K562 (cell line): Measurements from ENCODE around the gene IL33. TPM values are rescaled to one million over a fixed set of nuclear protein-coding genes. Genes with fewer than 3 reads are reported as not detected.

Experiments
- ATAC-seq: fragments of 200-7000 bp; cut with Tn5 transposase; 3 replicates; pipeline ENCODE4 v1.9.1; 2020; ENCODE audit warnings: moderate library complexity
- BruUV-seq: library from RNA; stranded (reverse); fragments of 400-500 nt; replicated peaks from 2 replicates; lab custom pipeline; 2021; lab: Mats Ljungman, UMichigan
- CTCF ChIA-PET: fragments of 300-600 bp; formaldehyde crosslinking; extraction: SDS; loops from one replicate; lab custom pipeline; 2021; ENCODE audit warnings: low intra/inter-chr PET ratio; lab: Yijun Ruan, JAX
- POLR2A ChIA-PET: fragments of 300-600, 350-650 bp; sonication (Branson Sonifier 250); formaldehyde crosslinking; extraction: SDS; loops from one replicate; lab custom pipeline; 2021; ENCODE audit warnings: antibody characterized with exemption, inconsistent platforms; lab: Yijun Ruan, JAX
- DNase-seq, 4 experiments: peaks; one replicate each; pipeline versions ENCODE4 v3.0.0 to v3.0.0-alpha.2; 2011 to 2018; ENCODE audit warnings: low spot score in 3 of 4, mixed read lengths in 3 of 4; ENCODE audit errors: extremely low read depth in 1 of 4
- FAIRE-seq: peaks from 2 replicates; lab custom pipeline; 2011; peaks lifted over from hg19 to GRCh38; lab: Jason Lieb, UNC
- H2AFZ ChIP-seq: 2 replicates; pipeline ENCODE4 v1.6.0; 2011; ENCODE audit warnings: low read depth, low read length, control low read depth, inconsistent platforms
- H3K27ac ChIP-seq: fragments of 200-600 bp; 3 replicates; pipeline ENCODE4 v1.8.0; 2011; ENCODE audit warnings: low read depth, mild to moderate bottlenecking, control low read depth, inconsistent platforms, low read length, moderate library complexity, mixed read lengths; ENCODE audit errors: extremely low read depth
- H3K27me3 ChIP-seq, 2 experiments: fragments of 300-600 bp in 1 of 2; 2 replicates in 1 of 2; 3 replicates in 1 of 2; pipeline versions ENCODE4 v1.6.0 to v1.8.0; 2011; ENCODE audit warnings: inconsistent platforms in 2 of 2, low read length in 2 of 2, mild to moderate bottlenecking in 1 of 2, mixed read lengths in 1 of 2, moderate library complexity in 1 of 2; ENCODE audit not compliant: control insufficient read depth in 2 of 2, insufficient read depth in 2 of 2
- H3K36me3 ChIP-seq: fragments of 300-600 bp; 3 replicates; pipeline ENCODE4 v1.8.0; 2011; ENCODE audit warnings: mild to moderate bottlenecking, low read length, inconsistent platforms; ENCODE audit not compliant: control insufficient read depth, insufficient read depth
- H3K4me1 ChIP-seq, 2 experiments: fragments of 200-600 bp in 1 of 2; replicated peaks in 1 of 2; 2 replicates in 1 of 2; 3 replicates in 1 of 2; pipeline versions ENCODE4 v1.5.1 to v1.8.0; 2011; ENCODE audit warnings: inconsistent platforms in 2 of 2, low read length in 2 of 2, mild to moderate bottlenecking in 1 of 2, mixed read lengths in 1 of 2, moderate library complexity in 1 of 2; ENCODE audit not compliant: control insufficient read depth in 2 of 2, insufficient read depth in 2 of 2
- H3K4me2 ChIP-seq: 2 replicates; pipeline ENCODE4 v1.6.1; 2011; ENCODE audit warnings: low read length, control low read depth, inconsistent platforms, mixed read lengths; ENCODE audit not compliant: insufficient read depth
- H3K4me3 ChIP-seq: fragments of 200-600 bp; sonication (generic), shearing (Covaris generic); 2 replicates; pipeline ENCODE4 v1.5.1; 2016; ENCODE audit warnings: control low read depth, inconsistent platforms
- H3K79me2 ChIP-seq: fragments of 200-600 bp; 3 replicates; pipeline ENCODE4 v1.8.0; 2011; ENCODE audit warnings: low read length, inconsistent platforms; ENCODE audit not compliant: control insufficient read depth, insufficient read depth
- H3K9ac ChIP-seq, 2 experiments: 2 replicates each; pipeline versions ENCODE4 v1.6.0 to v1.6.1; 2011; ENCODE audit warnings: low read depth in 2 of 2, low read length in 2 of 2, control low read depth in 1 of 2, inconsistent platforms in 1 of 2, mild to moderate bottlenecking in 1 of 2, mixed read lengths in 1 of 2; ENCODE audit not compliant: insufficient read depth in 1 of 2
- H3K9me1 ChIP-seq: one replicate; pipeline ENCODE4 v1.6.0; 2011; ENCODE audit warnings: inconsistent platforms, mild to moderate bottlenecking, low read length, moderate library complexity; ENCODE audit not compliant: control insufficient read depth, insufficient read depth
- H3K9me3 ChIP-seq: replicated peaks from 2 replicates; pipeline ENCODE4 v1.5.1; 2011; ENCODE audit warnings: low read depth, low read length, inconsistent platforms; ENCODE audit not compliant: control insufficient read depth, insufficient read depth
- H4K20me1 ChIP-seq: replicated peaks from 2 replicates; pipeline ENCODE4 v1.6.1; 2011; ENCODE audit warnings: low read length, inconsistent platforms, mixed read lengths; ENCODE audit not compliant: control insufficient read depth, insufficient read depth
- FOXP4 ChIP-seq: sonication (generic); formaldehyde crosslinking; IDR thresholded peaks from 2 replicates; pipeline ENCODE4 v1.8.0; 2022; ENCODE audit warnings: mild to moderate bottlenecking, missing genetic modification reagents, borderline replicate concordance
- REST ChIP-seq, 2 experiments: fragments of 450-650 bp; formaldehyde crosslinking in 1 of 2; IDR thresholded peaks; 2 replicates each; pipeline versions ENCODE4 v1.4.0 to v1.6.1; 2014 to 2020; ENCODE audit warnings: mild to moderate bottlenecking in 2 of 2, borderline replicate concordance in 1 of 2, low read depth in 1 of 2
- TCF7 ChIP-seq: sonication (generic); IDR thresholded peaks from 2 replicates; pipeline ENCODE4 v1.6.1; 2016; ENCODE audit warnings: antibody characterized with exemption, borderline replicate concordance
- ZNF165 ChIP-seq: fragments of 250-450 bp; sonication (Bioruptor Pico); IDR thresholded peaks from 2 replicates; pipeline ENCODE4 v1.4.0; 2020; ENCODE audit warnings: borderline replicate concordance
- ZNF398 ChIP-seq: fragments of 250-450 bp; sonication (Bioruptor Pico); IDR thresholded peaks from 2 replicates; pipeline ENCODE4 v1.8.0; 2021; ENCODE audit warnings: moderate library complexity, mild to moderate bottlenecking, inconsistent platforms
- WGBS: fragments of 100-300 bp; shearing (Covaris generic); methylation state at CpG from one replicate; pipeline ENCODE4 v1.1.6; 2016; ENCODE audit warnings: low coverage, mixed read lengths; ENCODE audit not compliant: insufficient coverage; ENCODE audit errors: missing lambda C conversion rate; 5-methylcytosine and 5-hydroxymethylcytosine counted together
- in situ Hi-C: fragments of 300-500 bp; cut with MboI; formaldehyde crosslinking; loops from 4 replicates; pipeline ENCODE4 v1.15.0; 2018; ENCODE audit warnings: inconsistent platforms, mixed read lengths
- intact Hi-C: fragments of 100-400 bp; cut with micrococcal nuclease; formaldehyde crosslinking; loops from 2 replicates; pipeline ENCODE4 v1.14.2; 2022
- polyA plus RNA-seq, 8 experiments: library from polyadenylated mRNA; depleted of rRNA in 4 of 8; stranded (reverse) in 5 of 8; unstranded in 3 of 8; fragments of >200 nt; fragmentation: Nextera tagmentation in 2 of 8; fragmentation: Illumina TruSeq in 1 of 8; extraction: Ambion mirVana in 2 of 8; extraction: Trizol in 1 of 8; gene quantifications; 2 replicates each; pipeline versions ENCODE4 v1.2.1 to v1.2.3, GENCODE V29; 2011 to 2014; ENCODE audit warnings: inconsistent platforms in 1 of 8, missing spikeins in 1 of 8
- total RNA-seq, 7 experiments: library from RNA; depleted of rRNA in 6 of 7; stranded (reverse); fragments of >200 nt in 6 of 7; fragmentation: Illumina TruSeq in 2 of 7; extraction: Trizol in 2 of 7; gene quantifications; 2 replicates each; pipeline versions ENCODE4 v1.2.1 to v1.2.3, GENCODE V29; 2011 to 2021; ENCODE audit warnings: low replicate concordance in 1 of 7

Gene IL33
- total and polyA plus RNA-seq, 9 of the 15 experiments (the other 6 are each of a cell fraction or from before 2014, with no cell fraction given) = not detected

- TF ChIP-seq FOXP4 (CRISPR knock-in tag) (no peak), ZNF165 (CRISPR knock-in tag) (no peak), ZNF398 (CRISPR knock-in tag) (no peak)
Measured at GRCh38 chr9:6268826-6269397, 53.3 kb downstream of the IL33 start (continued).

- no peaks in the 10 kb centered on the region for H3K27me3 ChIP-seq
- ATAC-seq (no peak), FAIRE-seq (no peak), DNase-seq (no peak)
- no peaks in the 10 kb centered on the region for H4K20me1 ChIP-seq
- no peak overlapping the region for H3K27ac ChIP-seq
- no peaks in the 10 kb centered on the region for H3K9me1 ChIP-seq
- H3K9me3 ChIP-seq = no peaks in the 10 kb centered on the region
- WGBS = 0% methylated on average over 1 of the region's 1 CpG
- TF ChIP-seq TCF7 (no peak), REST (IDR thresholded peaks at IDR 0.05; ENCODE audit: borderline replicate concordance) (no peak), REST (CRISPR knock-in tag; IDR thresholded peaks at IDR 0.05; ENCODE audit: low read depth) (no peak)
- H3K9ac ChIP-seq = no peak overlapping the region
- ChIA-PET CTCF (interaction anchor here (0.6 kb wide), 1 partner anchor 17 kb away, joined by 3 read pairs; no protein-coding TSS in a partner anchor), POLR2A (no interaction called here)
- no peak overlapping the region for H2AFZ ChIP-seq
- H3K36me3 ChIP-seq = no peaks in the 10 kb centered on the region
- H3K4me1 ChIP-seq = no peaks in the 10 kb centered on the region
- H3K4me3 ChIP-seq = no peak overlapping the region
- BruUV-seq = no TSS peak
- in situ Hi-C loops = no loop called here
- no peaks in the 10 kb centered on the region for H3K79me2 ChIP-seq
- H3K4me2 ChIP-seq = no peak overlapping the region
- intact Hi-C loops = no loop called here
Measured at GRCh38 chr9:6270896-6271295, 55.3 kb downstream of the IL33 start.
